Ishikawa (cell line): ENCODE results near the gene ANAPC2.

Source experiments
- CEBPB ChIP-seq: IDR thresholded peaks from 2 replicates; pipeline ENCODE4 v1.6.1; 2012
- CREB1 ChIP-seq: IDR thresholded peaks from 2 replicates; pipeline ENCODE4 v1.6.1; 2012; ENCODE audit warnings: low read depth
- EGR1 ChIP-seq: IDR thresholded peaks from 2 replicates; pipeline ENCODE4 v1.6.1; 2012
- EP300 ChIP-seq: IDR thresholded peaks from 2 replicates; pipeline ENCODE4 v1.6.1; 2012; ENCODE audit warnings: borderline replicate concordance
- FOXM1 ChIP-seq: IDR thresholded peaks from 2 replicates; pipeline ENCODE4 v1.6.1; 2012; ENCODE audit warnings: low read depth, borderline replicate concordance
- NFIC ChIP-seq: IDR thresholded peaks from 2 replicates; pipeline ENCODE4 v1.6.1; 2012
- RAD21 ChIP-seq: IDR thresholded peaks from 2 replicates; pipeline ENCODE4 v1.6.1; 2012; ENCODE audit warnings: low read depth
- TAF1 ChIP-seq: IDR thresholded peaks from 2 replicates; pipeline ENCODE4 v1.6.1; 2012; ENCODE audit warnings: low read depth, mild to moderate bottlenecking
- TCF12 ChIP-seq: IDR thresholded peaks from 2 replicates; pipeline ENCODE4 v1.6.1; 2012; ENCODE audit warnings: low read depth
- TEAD4 ChIP-seq: IDR thresholded peaks from 2 replicates; pipeline ENCODE4 v1.6.1; 2012
- USF1 ChIP-seq: IDR thresholded peaks from 2 replicates; pipeline ENCODE4 v1.6.1; 2012
- YY1 ChIP-seq: IDR thresholded peaks from 2 replicates; pipeline ENCODE4 v1.6.1; 2012; ENCODE audit warnings: low read depth
- ZBTB7A ChIP-seq: IDR thresholded peaks from 2 replicates; pipeline ENCODE4 v1.6.1; 2012; ENCODE audit warnings: low read depth
- TF ChIP-seq, protein P1 (sequence below): IDR thresholded peaks from 2 replicates; pipeline ENCODE4 v1.6.1; 2012; ENCODE audit warnings: low read depth, mild to moderate bottlenecking
- TF ChIP-seq, protein P2 (sequence below): IDR thresholded peaks from 2 replicates; pipeline ENCODE4 v1.6.1; 2012

Gene ANAPC2

DNA sequence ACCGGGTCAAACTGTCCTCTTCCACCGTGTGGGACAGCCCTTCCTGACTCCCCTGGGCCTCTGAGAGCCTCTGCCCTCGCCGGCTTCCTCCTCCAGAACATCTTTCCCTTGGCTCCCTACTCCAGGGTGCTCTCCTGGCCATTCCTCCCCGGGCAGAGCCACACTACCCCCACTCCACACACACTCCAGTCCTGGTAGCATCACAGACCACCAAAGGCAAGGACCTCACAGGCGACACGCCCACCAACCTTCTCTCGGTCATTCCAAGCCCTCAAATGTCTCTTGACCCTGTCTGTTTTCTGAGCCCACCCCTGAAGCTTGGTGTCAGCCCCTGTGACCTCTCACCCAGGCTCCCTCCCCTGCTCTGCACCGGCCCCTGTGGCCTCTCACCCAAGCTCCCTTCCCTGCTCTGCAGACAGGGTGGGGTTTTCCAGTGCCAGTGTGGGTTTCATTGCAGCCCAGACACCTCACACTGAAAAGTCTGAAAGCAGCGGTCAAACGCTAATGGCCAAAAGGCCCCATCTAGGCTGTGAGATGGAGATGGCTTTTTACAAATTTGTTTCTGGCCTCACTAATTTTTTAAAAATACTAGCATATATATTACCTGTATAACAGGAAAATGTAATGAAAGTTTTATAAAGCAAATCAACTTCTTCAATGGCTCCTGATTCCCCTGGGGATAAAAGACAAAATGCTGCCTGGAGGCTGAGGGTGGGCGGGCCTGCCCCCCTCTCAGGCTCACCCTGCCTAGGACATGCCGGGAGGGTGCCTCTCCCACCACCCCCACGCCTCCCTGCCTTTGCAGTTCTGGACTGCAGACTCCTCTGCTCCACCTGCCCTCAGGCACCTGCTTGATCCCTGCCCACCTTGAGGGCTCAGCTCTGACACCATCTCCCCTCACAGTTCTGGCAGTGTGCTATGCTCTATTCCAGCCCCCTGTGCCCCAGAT is 29.0 kb downstream of the ANAPC2 start:
- TF ChIP-seq YY1 (no peak), USF1 (no peak), EP300 (no peak), CEBPB (no peak), TEAD4 (no peak), CREB1 (no peak), TCF12 (no peak), FOXM1 (no peak), EGR1 (no peak), ZBTB7A (no peak), NFIC (no peak), TAF1 (no peak), RAD21 (no peak)
- TF ChIP-seq, protein P1, sequence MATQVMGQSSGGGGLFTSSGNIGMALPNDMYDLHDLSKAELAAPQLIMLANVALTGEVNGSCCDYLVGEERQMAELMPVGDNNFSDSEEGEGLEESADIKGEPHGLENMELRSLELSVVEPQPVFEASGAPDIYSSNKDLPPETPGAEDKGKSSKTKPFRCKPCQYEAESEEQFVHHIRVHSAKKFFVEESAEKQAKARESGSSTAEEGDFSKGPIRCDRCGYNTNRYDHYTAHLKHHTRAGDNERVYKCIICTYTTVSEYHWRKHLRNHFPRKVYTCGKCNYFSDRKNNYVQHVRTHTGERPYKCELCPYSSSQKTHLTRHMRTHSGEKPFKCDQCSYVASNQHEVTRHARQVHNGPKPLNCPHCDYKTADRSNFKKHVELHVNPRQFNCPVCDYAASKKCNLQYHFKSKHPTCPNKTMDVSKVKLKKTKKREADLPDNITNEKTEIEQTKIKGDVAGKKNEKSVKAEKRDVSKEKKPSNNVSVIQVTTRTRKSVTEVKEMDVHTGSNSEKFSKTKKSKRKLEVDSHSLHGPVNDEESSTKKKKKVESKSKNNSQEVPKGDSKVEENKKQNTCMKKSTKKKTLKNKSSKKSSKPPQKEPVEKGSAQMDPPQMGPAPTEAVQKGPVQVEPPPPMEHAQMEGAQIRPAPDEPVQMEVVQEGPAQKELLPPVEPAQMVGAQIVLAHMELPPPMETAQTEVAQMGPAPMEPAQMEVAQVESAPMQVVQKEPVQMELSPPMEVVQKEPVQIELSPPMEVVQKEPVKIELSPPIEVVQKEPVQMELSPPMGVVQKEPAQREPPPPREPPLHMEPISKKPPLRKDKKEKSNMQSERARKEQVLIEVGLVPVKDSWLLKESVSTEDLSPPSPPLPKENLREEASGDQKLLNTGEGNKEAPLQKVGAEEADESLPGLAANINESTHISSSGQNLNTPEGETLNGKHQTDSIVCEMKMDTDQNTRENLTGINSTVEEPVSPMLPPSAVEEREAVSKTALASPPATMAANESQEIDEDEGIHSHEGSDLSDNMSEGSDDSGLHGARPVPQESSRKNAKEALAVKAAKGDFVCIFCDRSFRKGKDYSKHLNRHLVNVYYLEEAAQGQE: no peak
- TF ChIP-seq, protein P2, sequence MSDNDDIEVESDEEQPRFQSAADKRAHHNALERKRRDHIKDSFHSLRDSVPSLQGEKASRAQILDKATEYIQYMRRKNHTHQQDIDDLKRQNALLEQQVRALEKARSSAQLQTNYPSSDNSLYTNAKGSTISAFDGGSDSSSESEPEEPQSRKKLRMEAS: no peak

GRCh38 chr9:137158625-137159024 is 29.7 kb downstream of the ANAPC2 start:
- no peak for TF ChIP-seq USF1
- TF ChIP-seq CREB1: no peak
- no peak for TF ChIP-seq YY1

DNA sequence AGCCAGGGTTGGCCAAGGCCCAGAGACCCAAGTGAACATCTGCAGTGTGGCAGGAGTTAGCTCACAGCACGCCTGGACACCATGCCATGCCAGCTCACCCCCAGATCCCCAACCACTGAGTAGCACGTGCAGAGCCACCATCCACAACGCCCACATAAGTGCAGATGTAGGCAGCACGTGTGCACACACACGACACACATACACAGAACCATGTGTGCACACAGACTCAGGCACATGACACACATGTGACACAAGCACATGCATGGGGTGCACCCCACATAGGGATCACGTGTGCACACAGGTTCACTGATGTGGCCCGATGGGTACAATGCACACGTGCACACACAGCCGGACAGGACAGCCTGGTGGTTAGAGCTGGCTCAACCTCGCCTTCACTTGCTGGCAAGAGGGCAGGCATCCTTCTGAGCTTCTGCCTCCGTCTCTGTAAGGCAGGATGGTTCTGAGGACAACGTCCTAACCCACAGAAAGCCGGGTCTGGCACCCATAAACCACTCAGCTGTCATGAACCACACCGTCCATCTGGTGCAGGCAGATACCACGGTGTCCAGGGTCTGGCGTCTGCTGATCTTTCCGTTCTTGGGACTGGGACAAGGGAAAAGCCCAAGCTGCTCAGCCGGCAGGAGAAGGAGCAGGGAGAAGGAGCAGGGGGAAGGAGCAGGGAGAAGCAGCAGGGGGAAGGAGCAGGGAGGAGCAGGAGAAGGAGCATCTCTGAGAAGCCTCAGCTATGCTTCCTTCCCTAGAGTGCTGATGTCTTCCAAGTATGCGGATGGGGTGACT is 30.5 kb downstream of the ANAPC2 start:
- TF ChIP-seq, protein P1: no peak
- TF ChIP-seq FOXM1 (no peak), ZBTB7A (no peak), NFIC (no peak), CREB1 (no peak), YY1 (no peak)
- TF ChIP-seq, protein P2: no peak; the same call in 1 of the 2 replicates

- TF ChIP-seq CEBPB (no peak), USF1 (no peak), NFIC (no peak), TCF12 (no peak), FOXM1 (no peak), TEAD4 (no peak), EGR1 (no peak), RAD21 (no peak)
- TF ChIP-seq, protein P1: no peak
Measured at GRCh38 chr9:137156567-137157375, 31.6 kb downstream of the ANAPC2 start.
